Thoracic aorta (tissue), 2 donors: ENCODE data around the gene NOVA2. TPM values are rescaled to one million over a fixed set of nuclear protein-coding genes. Genes with fewer than 3 reads are reported as not detected.

Experiments used
- ATAC-seq: fragments of 150-250 bp; one replicate; pipeline ENCODE4 v1.8.0; 2017; ENCODE audit warnings: low read depth; ENCODE audit not compliant: insufficient number of reproducible peaks, low FRiP score
- DNase-seq: peaks from one replicate; pipeline ENCODE4 v3.0.0-alpha.2; 2020; ENCODE audit warnings: low spot score
- H3K27ac ChIP-seq, 2 donors: fragments of 200-600 bp; sonication (generic); 1 replicate in 1 of 2; 2 replicates in 1 of 2; pipeline ENCODE4 v1.5.1; 2016; ENCODE audit warnings: mild to moderate bottlenecking in 2 of 2, moderate library complexity in 2 of 2
- H3K27me3 ChIP-seq: fragments of 200-600 bp; sonication (generic); replicated peaks from 2 replicates; pipeline ENCODE4 v1.6.0; 2016; ENCODE audit warnings: mild to moderate bottlenecking; ENCODE audit not compliant: insufficient read depth
- H3K36me3 ChIP-seq: fragments of 200-600 bp; sonication (generic); one replicate; pipeline ENCODE4 v1.5.1; 2016
- H3K4me1 ChIP-seq, 2 donors: fragments of 200-600 bp; sonication (generic); 1 replicate in 1 of 2; 2 replicates in 1 of 2; pipeline versions ENCODE4 v1.5.1 to v1.6.0; 2016; ENCODE audit warnings: low read depth in 2 of 2, mild to moderate bottlenecking in 1 of 2; ENCODE audit not compliant: control insufficient read depth in 1 of 2
- H3K4me3 ChIP-seq: fragments of 200-600 bp; sonication (generic); 2 replicates; pipeline ENCODE4 v1.5.1; 2016; ENCODE audit warnings: mild to moderate bottlenecking
- H3K9me3 ChIP-seq: fragments of 200-600 bp; sonication (generic); 2 replicates; pipeline ENCODE4 v1.5.1; 2016
- total RNA-seq, 2 donors: library from RNA; depleted of rRNA; stranded (reverse); fragments of >200 nt; gene quantifications; one replicate each; pipeline versions ENCODE4 v1.1.0 to v1.2.3, GENCODE V29; 2016
- TF ChIP-seq, protein P1 (sequence below): fragments of 200-600 bp; sonication (generic); IDR thresholded peaks from one replicate; pipeline ENCODE4 v1.5.1; 2019; ENCODE audit warnings: antibody characterized with exemption

The NOVA2 gene
- total RNA-seq, 2 donors from 2014 or later: 2.6 to 6.4 TPM

DNA sequence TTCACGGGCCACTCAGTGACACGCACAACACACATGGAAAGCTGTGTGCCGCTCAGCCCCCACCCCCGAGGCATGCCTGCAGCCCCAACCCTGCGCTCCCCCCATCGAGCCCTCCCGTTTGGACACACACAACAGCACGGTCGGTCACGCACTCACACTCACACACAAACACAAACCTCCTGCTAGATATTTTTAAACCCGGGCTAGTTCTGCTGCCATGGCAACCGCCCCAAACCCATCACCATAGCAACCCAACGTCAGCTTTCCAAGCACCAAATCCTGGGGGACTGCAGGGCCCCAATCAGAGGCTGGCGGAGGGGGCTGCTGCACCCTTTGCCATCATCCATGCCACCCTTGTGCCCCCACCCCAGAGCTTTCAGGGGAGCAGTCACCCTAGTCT lies 2.5 kb upstream of the NOVA2 start:
- peaks cover 11% of the 10 kb centered on the region for H3K27me3 ChIP-seq
- H3K9me3 ChIP-seq: no peaks in the 10 kb centered on the region
- DNase-seq: no peak
- no peaks in the 10 kb centered on the region for H3K4me1 ChIP-seq
- TF ChIP-seq, protein P1, sequence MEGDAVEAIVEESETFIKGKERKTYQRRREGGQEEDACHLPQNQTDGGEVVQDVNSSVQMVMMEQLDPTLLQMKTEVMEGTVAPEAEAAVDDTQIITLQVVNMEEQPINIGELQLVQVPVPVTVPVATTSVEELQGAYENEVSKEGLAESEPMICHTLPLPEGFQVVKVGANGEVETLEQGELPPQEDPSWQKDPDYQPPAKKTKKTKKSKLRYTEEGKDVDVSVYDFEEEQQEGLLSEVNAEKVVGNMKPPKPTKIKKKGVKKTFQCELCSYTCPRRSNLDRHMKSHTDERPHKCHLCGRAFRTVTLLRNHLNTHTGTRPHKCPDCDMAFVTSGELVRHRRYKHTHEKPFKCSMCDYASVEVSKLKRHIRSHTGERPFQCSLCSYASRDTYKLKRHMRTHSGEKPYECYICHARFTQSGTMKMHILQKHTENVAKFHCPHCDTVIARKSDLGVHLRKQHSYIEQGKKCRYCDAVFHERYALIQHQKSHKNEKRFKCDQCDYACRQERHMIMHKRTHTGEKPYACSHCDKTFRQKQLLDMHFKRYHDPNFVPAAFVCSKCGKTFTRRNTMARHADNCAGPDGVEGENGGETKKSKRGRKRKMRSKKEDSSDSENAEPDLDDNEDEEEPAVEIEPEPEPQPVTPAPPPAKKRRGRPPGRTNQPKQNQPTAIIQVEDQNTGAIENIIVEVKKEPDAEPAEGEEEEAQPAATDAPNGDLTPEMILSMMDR: no peak
- H3K4me3 ChIP-seq: no peak overlapping the region
- H3K27ac ChIP-seq: no peak overlapping the region
- ATAC-seq: no peak
- no peaks in the 10 kb centered on the region for H3K36me3 ChIP-seq

DNA sequence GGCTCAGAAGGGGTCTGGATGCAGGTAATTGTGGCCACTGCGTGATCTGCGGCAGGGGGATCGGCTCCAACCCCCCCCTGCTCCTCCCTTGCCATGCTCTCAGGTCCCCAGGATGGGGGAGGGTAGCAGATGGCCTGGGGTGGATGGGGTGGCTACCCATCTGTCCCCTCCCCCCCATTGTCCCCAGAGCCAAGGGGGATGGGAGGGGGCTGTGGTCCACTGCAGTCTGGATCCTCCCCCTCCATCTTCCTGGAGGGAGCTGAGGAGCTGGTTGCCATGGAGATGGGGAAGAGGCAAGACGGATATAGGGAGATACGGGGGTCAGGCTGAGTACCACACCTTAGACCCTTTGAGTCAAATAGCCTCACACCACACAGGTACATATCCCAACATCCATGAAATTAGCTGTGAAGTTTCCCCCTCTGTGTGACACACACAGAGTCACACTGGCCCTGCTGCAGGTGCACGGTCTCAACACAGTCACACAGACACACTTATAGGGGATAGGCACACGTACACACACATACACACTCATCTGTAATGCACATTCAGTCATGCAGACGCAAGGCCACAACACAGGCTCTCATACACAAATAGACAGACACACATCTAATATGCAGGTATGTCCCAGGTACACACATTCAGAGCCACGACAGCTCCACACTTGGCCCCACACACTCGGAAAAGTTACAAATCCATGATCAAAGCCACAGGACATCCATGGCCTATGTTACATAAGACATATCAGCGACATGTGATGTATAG lies 1.8 kb upstream of the NOVA2 start:
- Histone ChIP-seq H3K27me3 (peaks cover 11% of the 10 kb centered on the region), H3K4me3 (no peak overlapping the region), H3K9me3 (no peaks in the 10 kb centered on the region), H3K4me1 (no peaks in the 10 kb centered on the region), H3K27ac (no peak overlapping the region), H3K36me3 (no peaks in the 10 kb centered on the region)
- ATAC-seq (no peak), DNase-seq (no peak)
- TF ChIP-seq, protein P1: no peak

DNA sequence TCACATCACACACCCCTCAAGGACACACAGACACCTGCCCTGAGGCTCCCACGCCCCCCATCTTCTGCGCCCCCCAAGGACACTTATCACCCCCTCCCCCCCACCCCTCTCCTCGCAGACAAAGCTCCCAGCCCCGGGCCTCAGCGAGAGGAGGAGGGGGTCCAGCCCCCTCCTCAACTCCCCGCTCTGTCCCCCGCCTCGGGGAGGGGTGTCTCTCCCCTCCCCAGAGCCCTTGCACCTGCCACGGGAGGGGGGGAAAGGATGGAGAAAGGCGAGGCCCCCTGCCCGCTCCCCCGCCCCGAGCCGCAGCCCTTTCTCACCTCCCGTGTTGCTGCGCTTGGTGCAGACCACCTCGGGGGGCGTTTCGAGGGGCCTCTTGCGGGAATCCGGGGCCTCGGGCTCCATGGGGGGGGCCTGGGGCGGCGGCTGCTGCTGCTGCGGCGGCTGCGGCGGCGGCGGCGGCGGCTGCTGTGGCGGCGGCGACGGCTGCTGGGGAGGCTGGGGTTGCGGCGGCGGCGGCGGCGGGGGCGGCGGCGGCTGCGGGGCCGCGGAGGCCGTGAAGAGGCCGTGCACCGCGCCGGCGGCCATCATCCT lies 621 bp downstream of the NOVA2 start:
- TF ChIP-seq, protein P1: no peak
- no peaks in the 10 kb centered on the region for H3K4me1 ChIP-seq
- ATAC-seq: no peak
- H3K4me3 ChIP-seq: peak overlapping the region; percentile 45
- peaks cover 11% of the 10 kb centered on the region for H3K27me3 ChIP-seq
- H3K27ac ChIP-seq: no peak overlapping the region
- no peaks in the 10 kb centered on the region for H3K9me3 ChIP-seq
- DNase-seq: no peak
- H3K36me3 ChIP-seq: no peaks in the 10 kb centered on the region

DNA sequence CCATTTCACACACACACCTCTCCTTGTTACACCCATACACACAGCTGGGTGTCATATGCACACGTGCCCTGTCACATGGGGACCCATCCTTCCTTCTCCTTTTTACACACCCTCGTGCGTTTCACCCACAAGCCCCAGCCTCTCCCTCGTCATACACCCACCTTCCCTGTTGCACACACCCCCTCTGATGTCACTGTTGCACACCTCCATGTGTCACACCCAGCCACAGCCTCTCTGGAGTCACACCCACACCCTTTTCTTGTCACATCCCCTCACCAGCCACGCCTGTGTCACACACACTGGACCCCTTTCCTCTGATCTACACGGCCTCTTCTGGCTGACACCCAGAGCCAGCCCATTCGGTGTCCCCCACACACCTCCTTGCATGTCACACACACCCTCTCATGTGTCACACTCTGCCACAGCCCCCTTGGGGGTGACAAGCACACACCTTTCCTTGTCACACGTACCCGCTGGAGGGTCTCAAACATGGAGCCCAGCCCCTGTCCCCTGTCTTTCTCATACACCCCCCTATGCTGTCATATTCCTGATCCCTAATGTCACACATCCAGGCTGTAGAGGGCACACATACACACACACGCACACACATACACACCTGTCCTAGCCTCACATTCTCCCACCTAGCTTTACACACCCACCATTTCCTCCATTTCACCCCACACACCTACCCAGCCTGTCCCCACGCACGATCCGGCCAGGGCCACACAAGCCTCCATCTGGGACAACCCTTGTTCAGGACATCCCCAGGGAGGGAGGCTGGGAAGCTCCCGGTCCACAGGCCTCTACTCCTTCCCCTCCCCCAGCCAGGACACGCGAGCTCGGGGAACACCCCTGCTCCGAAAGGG lies 1.4 kb downstream of the NOVA2 start:
- H3K27ac ChIP-seq: no peak overlapping the region
- ATAC-seq: no peak

More for the DNA sequence above, 1.4 kb downstream of the NOVA2 start:
- DNase-seq: no peak
- peak overlapping the region; percentile 45 for H3K4me3 ChIP-seq
- no peaks in the 10 kb centered on the region for H3K36me3 ChIP-seq
- H3K27me3 ChIP-seq: peaks cover 11% of the 10 kb centered on the region
- H3K4me1 ChIP-seq: no peaks in the 10 kb centered on the region
- TF ChIP-seq, protein P1: no peak
- H3K9me3 ChIP-seq: no peaks in the 10 kb centered on the region
